Adrenal gland (tissue), 12 donors: Measurements from ENCODE around the gene SGSH. TPM values are rescaled to one million over a fixed set of nuclear protein-coding genes. Genes with fewer than 3 reads are reported as not detected.
A peak's percentile ranks its signal among the peaks of the same experiment; 100 is the strongest.

Experiments
- DNase-seq, 7 donors: peaks; one replicate each; pipeline ENCODE4 v3.0.0-alpha.2; 2019 to 2020
- H3K27ac ChIP-seq, 5 donors: fragments of 200-600 bp; sonication (generic) in 4 of 5; 1 replicate in 3 of 5; 2 replicates in 2 of 5; pipeline versions ENCODE4 v1.5.1 to v1.8.0; 2016 to 2020; ENCODE audit warnings: mild to moderate bottlenecking in 1 of 5
- H3K27me3 ChIP-seq: fragments of 200-600 bp; 2 replicates; pipeline ENCODE4 v1.8.0; 2021
- H3K36me3 ChIP-seq, 2 donors: fragments of 200-600 bp; replicated peaks in 1 of 2; 1 replicate in 1 of 2; 2 replicates in 1 of 2; pipeline versions ENCODE4 v1.5.1 to v1.8.0; 2018 to 2022
- H3K4me1 ChIP-seq, 2 donors: fragments of 200-600 bp; replicated peaks in 1 of 2; 1 replicate in 1 of 2; 2 replicates in 1 of 2; pipeline versions ENCODE4 v1.5.1 to v1.8.0; 2018 to 2021
- H3K4me3 ChIP-seq, 4 donors: fragments of 200-600 bp; sonication (generic) in 3 of 4; one replicate each; pipeline ENCODE4 v1.5.1; 2016 to 2018
- H3K9me3 ChIP-seq, 3 donors: fragments of 200-600 bp; sonication (generic) in 1 of 3; replicated peaks in 1 of 3; 1 replicate in 2 of 3; 2 replicates in 1 of 3; pipeline versions ENCODE4 v1.5.1 to v1.8.0; 2016 to 2021
- POLR2A ChIP-seq, 2 donors: fragments of 450-650 bp; IDR thresholded peaks; one replicate each; pipeline ENCODE4 v1.6.1; 2017; ENCODE audit warnings: antibody characterized with exemption in 2 of 2, mild to moderate bottlenecking in 2 of 2, moderate library complexity in 1 of 2
- WGBS, 4 donors: extraction: QIAGEN DNeasy Blood & Tissue Kit in 2 of 4; methylation state at CpG; one replicate each; pipeline versions ENCODE4 v1.1.5 to v1.1.7; 2013 to 2017; 5-methylcytosine and 5-hydroxymethylcytosine counted together
- intact Hi-C, 2 donors: fragments of 100-400 bp; cut with DNase I; formaldehyde crosslinking; loops; one replicate each; pipeline versions ENCODE4 v1.14.1 to v1.15.0; 2022 to 2023
- polyA plus RNA-seq, 3 donors: library from polyadenylated mRNA; stranded (reverse); fragments of 200-250 nt in 2 of 3; fragments of 350-450 nt in 1 of 3; fragmentation: Illumina TruSeq in 1 of 3; extraction: RNeasy Lipid Tissue Mini Kit (QIAGEN cat#74804) in 1 of 3; gene quantifications; one replicate each; pipeline ENCODE4 v1.2.3, GENCODE V29; 2013 to 2014
- total RNA-seq, 9 donors: library from RNA; depleted of rRNA in 4 of 9; stranded (reverse); fragments of >200 nt in 4 of 9; fragments of 120-200 nt in 1 of 9; fragmentation: NEBNext Ultra II Directional in 1 of 9; extraction: Animal tissue kit (Norgen Biotek cat#: 25700) in 1 of 9; gene quantifications; one replicate each; pipeline versions ENCODE4 v1.1.0 to v1.2.4, GENCODE V29; 2013 to 2023
- TF ChIP-seq, protein P1 (sequence below), 6 experiments: fragments of 450-650 bp in 4 of 6; fragments of 200-600 bp in 2 of 6; sonication (generic) in 1 of 6; IDR thresholded peaks; 1 replicate in 5 of 6; 2 replicates in 1 of 6; pipeline versions ENCODE4 v1.5.1 to v1.8.0; 2016 to 2021; ENCODE audit warnings: antibody characterized with exemption in 6 of 6, mild to moderate bottlenecking in 2 of 6, moderate library complexity in 1 of 6
- donor health status: healthy with polysubstance abuse.
- donor health status: Bipolar disorder and iron deficiency.
- donor health status: DM: yes; HTN: yes; CAD: no.
- donor health status: DM: no; HTN: no; CAD: no.
- donor health status: DM: no; HTN: no; CAD: no.
- donor health status: DM: yes; HTN: yes; CAD: no.

Gene SGSH
- total and polyA plus RNA-seq, 12 donors = 33.3 to 194 (median 89.3) TPM

DNA sequence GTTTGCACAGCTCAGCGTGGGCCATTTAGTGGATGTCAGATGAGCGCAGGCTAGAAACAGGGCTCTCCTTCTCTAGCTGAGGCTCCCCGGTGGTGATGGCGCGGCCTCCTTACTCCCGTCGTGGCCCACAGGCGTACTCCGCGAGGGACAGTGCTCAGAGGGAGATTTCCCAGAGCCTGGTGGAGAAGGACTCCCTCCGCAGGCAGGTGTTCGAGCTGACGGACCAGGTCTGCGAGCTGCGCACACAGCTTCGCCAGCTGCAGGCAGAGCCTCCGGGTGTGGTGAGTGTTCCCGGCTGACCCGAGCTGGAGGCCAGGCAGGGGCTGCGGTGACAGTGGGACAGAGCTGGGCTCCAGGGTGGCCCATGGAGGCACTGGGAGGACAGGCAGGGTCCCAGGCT lies 28.9 kb downstream of the SGSH start:
- 90 to 94% (median 93%) methylated on average over 11 to 20 of the region's 20 CpGs for WGBS, 4 donors
- Histone ChIP-seq H3K4me3 (no peak overlapping the region), H3K36me3 (no peaks in the 10 kb centered on the region), H3K4me1 (peaks cover 4 to 11% of the 10 kb centered on the region in 2 donors), H3K9me3 (no peaks in the 10 kb centered on the region), H3K27me3 (no peaks in the 10 kb centered on the region), H3K27ac (no peak overlapping the region)
- intact Hi-C loops = no loop called here
- DNase-seq = no peak
- no peak for TF ChIP-seq POLR2A (IDR thresholded peaks at IDR 0.05)
- TF ChIP-seq, protein P1, sequence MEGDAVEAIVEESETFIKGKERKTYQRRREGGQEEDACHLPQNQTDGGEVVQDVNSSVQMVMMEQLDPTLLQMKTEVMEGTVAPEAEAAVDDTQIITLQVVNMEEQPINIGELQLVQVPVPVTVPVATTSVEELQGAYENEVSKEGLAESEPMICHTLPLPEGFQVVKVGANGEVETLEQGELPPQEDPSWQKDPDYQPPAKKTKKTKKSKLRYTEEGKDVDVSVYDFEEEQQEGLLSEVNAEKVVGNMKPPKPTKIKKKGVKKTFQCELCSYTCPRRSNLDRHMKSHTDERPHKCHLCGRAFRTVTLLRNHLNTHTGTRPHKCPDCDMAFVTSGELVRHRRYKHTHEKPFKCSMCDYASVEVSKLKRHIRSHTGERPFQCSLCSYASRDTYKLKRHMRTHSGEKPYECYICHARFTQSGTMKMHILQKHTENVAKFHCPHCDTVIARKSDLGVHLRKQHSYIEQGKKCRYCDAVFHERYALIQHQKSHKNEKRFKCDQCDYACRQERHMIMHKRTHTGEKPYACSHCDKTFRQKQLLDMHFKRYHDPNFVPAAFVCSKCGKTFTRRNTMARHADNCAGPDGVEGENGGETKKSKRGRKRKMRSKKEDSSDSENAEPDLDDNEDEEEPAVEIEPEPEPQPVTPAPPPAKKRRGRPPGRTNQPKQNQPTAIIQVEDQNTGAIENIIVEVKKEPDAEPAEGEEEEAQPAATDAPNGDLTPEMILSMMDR (IDR thresholded peaks at IDR 0.05) = no peak

DNA sequence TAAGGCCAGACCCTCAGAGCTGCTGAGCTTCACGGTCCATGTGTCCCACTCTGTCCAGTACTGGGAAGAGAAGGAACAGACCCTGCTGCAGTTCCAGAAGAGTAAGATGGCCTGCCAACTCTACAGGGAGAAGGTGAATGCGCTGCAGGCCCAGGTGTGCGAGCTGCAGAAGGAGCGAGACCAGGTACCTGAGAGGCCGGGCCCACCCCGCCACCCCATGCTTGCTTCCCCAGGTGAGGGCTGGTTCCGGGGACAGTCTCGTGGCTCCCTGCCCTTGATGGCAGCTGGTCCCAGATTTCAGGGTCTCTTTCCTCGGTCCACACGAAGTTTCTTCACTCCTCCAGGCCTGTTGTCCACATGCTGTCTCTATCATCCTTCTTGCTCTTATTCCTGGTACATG lies 29.4 kb downstream of the SGSH start:
- TF ChIP-seq POLR2A (IDR thresholded peaks at IDR 0.05) = no peak
- TF ChIP-seq, protein P1 (IDR thresholded peaks at IDR 0.05) = no peak
- no peaks in the 10 kb centered on the region for H3K36me3 ChIP-seq
- WGBS, 4 donors = 94 to 99% (median 96%) methylated on average over 5 to 10 of the region's 10 CpGs
- no peak overlapping the region for H3K4me3 ChIP-seq
- no peaks in the 10 kb centered on the region for H3K27me3 ChIP-seq
- H3K27ac ChIP-seq = no peak overlapping the region
- intact Hi-C loops = no loop called here
- H3K9me3 ChIP-seq = no peaks in the 10 kb centered on the region
- peaks cover 4 to 11% of the 10 kb centered on the region in 2 donors for H3K4me1 ChIP-seq
- DNase-seq = no peak

DNA sequence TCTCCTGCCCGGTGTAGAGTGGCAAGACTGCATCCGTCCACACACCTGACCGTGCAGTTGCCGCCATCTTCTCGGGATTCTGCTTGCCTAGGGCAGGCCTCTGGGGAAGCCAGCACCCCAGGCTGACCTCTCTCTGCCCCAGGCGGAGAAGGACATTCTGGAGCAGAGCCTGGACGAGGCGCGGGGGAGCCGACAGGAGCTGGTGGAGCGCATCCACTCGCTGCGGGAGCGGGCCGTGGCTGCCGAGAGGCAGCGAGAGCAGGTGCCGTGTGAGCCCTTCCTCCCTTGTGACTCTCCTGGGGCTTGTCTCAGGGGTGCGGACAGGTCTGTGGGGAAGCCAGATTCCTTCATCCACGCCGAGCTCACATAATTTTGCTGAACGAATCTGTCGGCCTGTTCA lies 30.5 kb downstream of the SGSH start:
- Histone ChIP-seq H3K27me3 (no peaks in the 10 kb centered on the region), H3K9me3 (no peaks in the 10 kb centered on the region), H3K4me3 (no peak overlapping the region), H3K36me3 (no peaks in the 10 kb centered on the region), H3K4me1 (peaks cover 4 to 11% of the 10 kb centered on the region in 2 donors), H3K27ac (no peak overlapping the region)
- 88 to 92% (median 92%) methylated on average over 23 of the region's 23 CpGs for WGBS, 4 donors
- DNase-seq = no peak
- TF ChIP-seq, protein P1 (IDR thresholded peaks at IDR 0.05) = no peak
- TF ChIP-seq POLR2A (IDR thresholded peaks at IDR 0.05) = no peak
- intact Hi-C loops = no loop called here

DNA sequence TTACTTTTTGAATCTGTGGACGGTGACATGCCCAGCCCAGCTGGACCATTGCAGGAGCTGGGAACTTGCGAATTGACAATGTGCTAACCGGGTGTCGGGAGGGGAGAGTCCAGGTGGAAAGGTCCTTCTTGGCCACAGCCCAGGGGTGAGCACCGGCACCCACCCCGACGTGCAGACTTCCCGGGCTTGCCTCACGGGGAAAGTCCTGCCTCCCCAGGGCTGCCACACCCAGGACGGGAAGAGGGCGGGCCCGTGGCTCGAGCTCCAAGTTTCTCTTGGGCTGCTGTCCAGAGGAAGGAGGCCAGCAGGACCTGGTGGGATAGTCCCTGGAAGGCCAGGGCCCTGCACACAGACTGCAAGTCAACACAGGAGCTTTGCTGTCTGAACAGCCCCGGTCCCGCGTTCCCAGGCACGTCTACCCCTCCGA lies 32.6 kb downstream of the SGSH start:
- H3K36me3 ChIP-seq = no peaks in the 10 kb centered on the region
- no peaks in the 10 kb centered on the region for H3K9me3 ChIP-seq
- WGBS, 4 donors = 21 to 34% (median 26%) methylated on average over 9 to 18 of the region's 18 CpGs
- H3K27ac ChIP-seq = peak overlapping the region; percentile 69 to 96 (median 78)
- peaks cover 4 to 11% of the 10 kb centered on the region in 2 donors for H3K4me1 ChIP-seq
- H3K27me3 ChIP-seq = no peaks in the 10 kb centered on the region
- H3K4me3 ChIP-seq = peak overlapping the region in 2 of 4 donors; percentile 5 to 50
- intact Hi-C loops = no loop called here
- no peak for TF ChIP-seq POLR2A (IDR thresholded peaks at IDR 0.05)
- TF ChIP-seq, protein P1 (IDR thresholded peaks at IDR 0.05) = no peak
- peak; percentile 73 to 92 (median 90) for DNase-seq
